Mammary epithelial cell (primary cell): ENCODE measurements around the gene MSL3.

Source experiments
- CTCF ChIP-seq, 2 donors: IDR thresholded peaks in 1 of 2; conservative IDR thresholded peaks in 1 of 2; 2 replicates each; pipeline ENCODE4 v1.5.1; 2011 to 2012; ENCODE audit warnings: inconsistent platforms in 2 of 2, low read length in 2 of 2, mild to moderate bottlenecking in 2 of 2, control low read depth in 1 of 2, low read depth in 1 of 2; ENCODE audit not compliant: insufficient read depth in 1 of 2; ENCODE audit errors: extremely low read depth in 1 of 2
- EZH2 ChIP-seq: IDR thresholded peaks from 2 replicates; pipeline ENCODE4 v1.6.1; 2012; ENCODE audit warnings: low read length, inconsistent platforms, borderline replicate concordance

DNA sequence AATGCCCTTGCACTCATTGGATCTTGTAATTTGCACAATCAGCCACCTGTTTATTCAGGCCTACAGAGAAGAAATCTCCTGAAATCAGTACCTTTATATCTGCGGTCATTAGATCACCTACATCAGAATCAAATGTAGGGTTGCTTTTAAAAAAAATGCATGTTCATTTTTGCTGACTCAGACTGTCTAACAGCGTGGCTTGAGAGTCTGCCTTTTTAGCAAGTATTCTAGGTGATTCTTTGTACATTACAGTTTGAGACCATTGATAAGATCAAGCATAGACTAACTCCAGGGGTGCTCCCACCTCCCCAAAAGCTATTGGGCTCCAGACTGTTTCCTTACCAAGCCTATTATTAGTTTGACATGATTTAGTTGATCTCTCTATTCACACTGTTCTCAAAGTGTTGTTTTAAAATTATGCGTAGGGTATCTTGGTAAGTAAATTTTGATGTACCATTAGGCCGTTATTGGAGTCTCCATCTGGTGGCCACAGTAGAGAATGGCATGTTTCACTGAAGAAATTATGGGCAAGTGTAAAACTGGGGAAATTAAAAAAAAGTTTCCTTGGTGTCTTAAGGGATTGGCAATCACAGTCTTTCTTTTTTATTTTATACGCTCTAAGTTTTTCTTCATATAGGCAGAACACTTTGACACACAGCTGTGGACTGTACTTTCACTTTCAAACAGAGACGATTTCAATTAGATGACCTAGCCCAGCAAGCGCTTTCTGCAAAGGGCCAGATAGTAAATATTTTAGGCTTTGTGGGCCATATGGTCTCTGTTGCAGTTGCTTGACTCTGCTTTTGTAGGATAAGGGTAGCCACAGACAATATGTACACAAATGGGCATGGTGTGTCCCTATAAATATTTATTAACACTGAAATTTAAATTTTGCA lies 33.7 kb upstream of the MSL3 start:
- peak; percentile 72 to 74 for TF ChIP-seq CTCF (conservative IDR thresholded peaks at IDR 0.05 in 1 of 2, IDR thresholded peaks at IDR 0.05 in 1 of 2; ENCODE audit: extremely low read depth in 1 of 2, insufficient read depth in 1 of 2, low read depth in 1 of 2, low read length in 2 of 2)
- no peak for TF ChIP-seq EZH2
